DMS53 (cell line): Measurements from ENCODE around the gene MAPK8IP2.
A peak's percentile ranks its signal among the peaks of the same experiment; 100 is the strongest.
"Not testable (repeated sequence)": the region's sequence is repeated elsewhere in the genome, so short reads cannot be mapped to it uniquely, and the experiment has no call there.

Experiments used
- DNase-seq: peaks from one replicate; lab custom pipeline; 2025; lab: John Stamatoyannopoulos, UW

The MAPK8IP2 gene

DNA sequence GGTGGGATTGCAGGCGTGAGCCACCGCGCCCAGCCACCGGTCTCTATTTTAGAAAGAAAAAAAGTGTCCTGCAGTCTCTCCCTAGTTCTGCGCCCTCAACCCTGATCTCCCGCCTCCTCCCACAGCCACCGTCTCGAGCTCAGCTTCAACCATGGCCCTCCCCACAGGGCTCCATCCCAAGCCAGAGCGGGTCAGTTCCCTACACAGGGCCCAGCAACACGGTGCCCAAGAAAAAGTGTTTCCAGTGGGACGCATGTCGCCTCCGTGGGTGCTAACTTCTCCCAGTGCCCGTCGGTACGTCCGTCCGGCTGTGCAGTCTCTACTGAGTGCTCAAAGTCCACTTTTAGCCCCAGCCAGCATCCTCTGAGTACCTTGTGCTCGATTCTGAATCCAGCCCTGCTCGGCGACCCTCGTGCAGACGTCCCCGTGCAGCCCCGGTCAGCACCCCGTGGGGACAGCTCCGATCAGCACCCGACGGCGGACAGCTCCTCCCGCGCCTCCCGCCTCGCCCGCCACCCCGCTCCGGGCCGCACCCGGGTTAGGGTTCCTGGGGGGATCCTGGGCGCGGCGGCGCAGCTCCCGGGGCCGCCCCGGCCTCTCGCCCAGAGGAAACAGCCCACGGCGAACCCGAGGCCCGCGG, 657 bp upstream of the MAPK8IP2 start:
- DNase-seq = peak; percentile 62

DNA sequence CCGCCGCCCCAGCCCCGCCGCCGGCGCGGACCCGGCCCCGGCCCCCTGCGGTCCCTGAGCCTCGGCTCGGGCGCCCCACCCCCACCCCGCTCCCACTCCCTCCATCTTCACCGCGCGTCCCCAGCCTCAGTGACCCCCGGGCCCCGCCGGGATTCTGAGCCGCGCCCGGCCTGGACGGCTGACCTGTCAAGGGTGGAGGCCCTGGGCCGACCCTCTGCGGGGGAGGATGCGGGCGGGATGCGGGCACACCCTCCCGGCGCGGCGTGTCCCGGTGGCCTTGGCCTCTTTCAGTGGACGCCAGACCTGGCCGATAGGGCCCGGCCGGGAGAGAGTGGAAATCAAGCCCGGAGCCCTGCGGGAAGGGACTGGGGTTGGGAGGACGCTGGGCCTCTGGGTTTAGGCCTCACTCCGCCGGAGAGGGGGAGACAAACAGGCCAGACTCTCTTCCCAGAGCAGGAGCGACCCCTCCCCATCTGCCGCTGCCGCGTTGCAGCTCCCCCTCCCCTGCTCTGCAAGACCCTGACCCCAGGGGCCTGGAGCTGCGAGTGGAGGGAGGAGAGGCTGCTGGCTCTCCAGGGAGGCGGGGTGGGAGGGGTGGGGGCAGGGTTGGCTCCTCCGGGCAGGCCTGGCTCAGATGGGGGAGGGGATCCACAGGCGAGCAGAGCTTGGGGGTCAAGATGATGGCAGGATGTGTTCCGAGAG, 525 bp downstream of the MAPK8IP2 start:
- peak; percentile 35 for DNase-seq

DNA sequence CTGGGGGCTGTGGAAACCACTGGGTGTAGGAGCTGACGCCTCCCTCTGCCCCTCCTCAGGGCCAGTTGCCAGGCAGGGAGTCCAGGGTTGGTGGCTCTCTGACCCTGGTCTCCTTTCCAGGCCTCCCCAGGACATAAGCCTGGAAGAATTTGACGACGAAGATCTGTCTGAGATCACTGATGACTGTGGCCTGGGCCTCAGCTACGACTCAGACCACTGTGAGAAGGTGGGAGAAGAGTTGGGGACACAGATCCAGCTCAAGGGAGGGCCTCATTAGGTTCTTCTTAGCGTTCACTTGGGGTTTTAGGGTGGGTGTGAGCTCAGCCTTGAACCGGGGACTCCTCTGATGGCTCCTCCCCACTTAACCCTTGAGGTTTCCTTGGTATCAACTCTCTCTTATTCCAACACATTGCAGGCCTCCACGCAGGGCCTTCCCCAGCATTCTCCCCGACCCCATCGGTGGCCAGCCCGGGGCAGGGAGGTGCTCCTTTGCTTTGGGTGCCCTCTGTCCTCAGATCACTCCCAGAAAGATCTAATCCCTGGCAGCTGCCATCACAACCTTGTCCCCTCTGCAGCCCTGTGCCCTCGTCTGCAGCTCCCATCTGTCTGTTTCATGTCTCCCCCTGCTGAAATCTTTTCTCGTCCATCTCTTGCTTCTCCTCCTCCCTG, 1.2 kb downstream of the MAPK8IP2 start:
- DNase-seq = no peak

DNA sequence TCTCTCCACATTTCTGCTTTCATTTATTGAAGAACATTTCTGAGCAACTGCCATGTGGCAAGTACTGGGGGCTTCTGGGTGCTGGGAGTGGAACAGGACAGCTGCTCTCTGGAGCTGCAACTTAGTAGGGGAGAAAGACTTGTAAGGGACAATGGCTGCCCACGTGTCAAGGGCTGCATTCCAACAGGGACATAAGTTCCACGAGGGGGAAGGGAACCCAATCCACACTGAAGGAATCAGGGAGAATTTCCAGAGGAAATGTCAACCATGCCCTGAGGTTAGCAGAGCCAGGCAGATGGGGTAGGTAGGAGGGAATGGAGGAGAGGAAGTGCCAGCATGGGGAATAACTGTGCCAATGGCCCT, 1.7 kb downstream of the MAPK8IP2 start:
- no peak for DNase-seq

DNA sequence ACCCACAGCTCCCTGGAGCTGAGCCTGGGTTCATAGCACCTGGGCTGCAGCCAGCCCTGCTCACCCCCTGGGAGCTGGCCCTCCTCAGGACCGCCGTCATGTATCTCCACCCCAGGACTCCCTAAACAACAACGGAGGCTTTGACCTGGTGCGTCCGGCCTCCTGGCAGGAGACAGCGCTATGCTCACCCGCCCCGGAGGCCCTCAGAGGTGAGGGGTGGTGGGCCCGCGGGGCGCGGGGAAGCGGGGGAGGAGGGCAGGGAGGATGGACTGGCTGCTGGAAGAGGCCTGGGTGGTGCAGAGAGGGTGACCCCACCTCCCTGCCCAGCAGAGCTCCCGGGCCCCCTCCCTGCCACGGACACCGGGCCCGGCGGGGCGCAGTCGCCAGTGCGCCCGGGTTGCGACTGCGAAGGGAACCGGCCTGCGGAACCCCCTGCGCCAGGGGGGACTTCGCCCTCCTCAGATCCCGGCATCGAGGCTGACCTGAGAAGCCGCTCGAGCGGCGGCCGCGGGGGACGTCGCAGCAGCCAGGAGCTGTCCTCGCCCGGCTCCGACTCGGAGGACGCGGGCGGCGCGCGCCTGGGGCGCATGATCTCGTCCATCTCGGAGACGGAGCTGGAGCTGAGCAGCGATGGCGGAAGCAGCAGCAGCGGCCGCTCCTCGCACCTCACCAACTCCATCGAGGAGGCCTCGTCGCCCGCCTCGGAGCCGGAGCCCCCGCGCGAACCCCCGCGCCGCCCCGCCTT, 3.1 kb downstream of the MAPK8IP2 start:
- DNase-seq = no peak

DNA sequence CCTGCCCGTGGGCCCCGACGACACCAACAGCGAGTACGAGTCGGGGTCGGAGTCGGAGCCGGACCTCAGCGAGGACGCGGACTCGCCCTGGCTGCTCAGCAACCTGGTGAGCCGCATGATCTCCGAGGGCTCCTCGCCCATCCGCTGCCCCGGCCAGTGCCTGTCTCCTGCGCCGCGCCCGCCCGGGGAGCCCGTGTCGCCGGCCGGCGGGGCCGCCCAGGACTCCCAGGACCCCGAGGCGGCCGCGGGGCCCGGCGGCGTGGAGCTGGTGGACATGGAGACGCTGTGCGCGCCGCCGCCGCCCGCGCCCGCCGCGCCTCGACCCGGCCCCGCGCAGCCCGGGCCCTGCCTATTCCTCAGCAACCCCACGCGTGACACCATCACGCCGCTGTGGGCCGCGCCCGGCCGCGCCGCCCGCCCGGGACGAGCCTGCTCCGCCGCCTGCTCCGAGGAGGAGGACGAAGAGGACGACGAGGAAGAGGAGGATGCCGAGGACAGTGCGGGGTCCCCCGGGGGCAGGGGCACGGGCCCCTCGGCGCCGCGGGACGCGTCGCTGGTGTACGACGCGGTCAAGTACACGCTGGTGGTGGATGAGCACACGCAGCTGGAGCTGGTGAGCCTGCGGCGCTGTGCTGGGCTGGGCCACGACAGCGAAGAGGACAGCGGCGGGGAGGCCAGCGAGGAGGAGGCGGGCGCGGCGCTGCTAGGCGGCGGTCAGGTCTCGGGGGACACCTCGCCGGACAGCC, 3.8 kb downstream of the MAPK8IP2 start:
- DNase-seq = no peak

DNA sequence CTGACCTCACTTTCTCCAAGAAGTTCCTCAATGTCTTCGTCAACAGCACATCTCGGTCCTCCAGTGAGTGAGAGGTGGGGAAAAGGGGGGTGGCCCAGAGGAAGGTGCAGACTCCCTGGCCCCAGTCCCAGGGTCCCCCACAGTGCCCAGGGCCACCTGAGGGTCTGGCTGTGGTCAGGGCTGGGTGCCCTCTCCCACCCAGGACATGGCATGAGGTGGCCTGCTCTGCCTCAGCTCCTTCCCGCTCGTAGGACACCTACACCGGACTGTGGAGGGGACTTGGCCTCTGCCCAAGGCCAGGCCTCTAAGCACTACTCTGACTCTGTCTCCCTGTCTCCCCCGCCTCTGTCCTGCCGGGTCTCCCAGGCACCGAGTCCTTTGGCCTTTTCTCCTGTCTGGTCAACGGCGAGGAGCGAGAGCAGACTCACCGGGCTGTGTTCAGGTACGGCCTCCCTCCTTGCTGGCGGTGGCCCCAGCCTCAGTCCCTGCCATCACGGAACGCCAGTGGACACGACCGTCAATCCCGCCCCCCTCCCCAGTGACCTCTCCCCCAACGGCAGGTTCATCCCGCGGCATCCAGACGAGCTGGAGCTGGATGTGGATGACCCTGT, 4.5 kb downstream of the MAPK8IP2 start:
- no peak for DNase-seq

DNA sequence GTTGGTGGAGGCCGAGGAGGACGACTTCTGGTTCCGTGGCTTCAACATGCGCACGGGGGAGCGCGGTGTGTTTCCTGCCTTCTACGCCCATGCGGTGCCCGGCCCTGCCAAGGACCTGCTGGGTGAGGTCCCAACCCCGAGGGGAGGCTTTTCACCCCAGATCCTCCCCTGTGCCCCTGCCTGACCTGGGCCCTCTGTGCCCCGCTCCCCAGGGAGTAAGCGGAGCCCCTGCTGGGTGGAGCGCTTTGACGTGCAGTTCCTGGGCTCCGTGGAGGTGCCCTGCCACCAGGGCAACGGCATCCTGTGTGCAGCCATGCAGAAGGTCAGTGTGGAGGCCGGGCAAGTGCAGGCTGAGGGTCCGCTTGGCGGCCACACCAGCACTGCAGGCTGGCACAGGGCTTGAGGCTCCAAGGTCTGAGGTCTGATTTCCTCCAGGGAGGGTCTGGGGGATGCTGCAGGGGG, 5.1 kb downstream of the MAPK8IP2 start:
- DNase-seq = no peak

DNA sequence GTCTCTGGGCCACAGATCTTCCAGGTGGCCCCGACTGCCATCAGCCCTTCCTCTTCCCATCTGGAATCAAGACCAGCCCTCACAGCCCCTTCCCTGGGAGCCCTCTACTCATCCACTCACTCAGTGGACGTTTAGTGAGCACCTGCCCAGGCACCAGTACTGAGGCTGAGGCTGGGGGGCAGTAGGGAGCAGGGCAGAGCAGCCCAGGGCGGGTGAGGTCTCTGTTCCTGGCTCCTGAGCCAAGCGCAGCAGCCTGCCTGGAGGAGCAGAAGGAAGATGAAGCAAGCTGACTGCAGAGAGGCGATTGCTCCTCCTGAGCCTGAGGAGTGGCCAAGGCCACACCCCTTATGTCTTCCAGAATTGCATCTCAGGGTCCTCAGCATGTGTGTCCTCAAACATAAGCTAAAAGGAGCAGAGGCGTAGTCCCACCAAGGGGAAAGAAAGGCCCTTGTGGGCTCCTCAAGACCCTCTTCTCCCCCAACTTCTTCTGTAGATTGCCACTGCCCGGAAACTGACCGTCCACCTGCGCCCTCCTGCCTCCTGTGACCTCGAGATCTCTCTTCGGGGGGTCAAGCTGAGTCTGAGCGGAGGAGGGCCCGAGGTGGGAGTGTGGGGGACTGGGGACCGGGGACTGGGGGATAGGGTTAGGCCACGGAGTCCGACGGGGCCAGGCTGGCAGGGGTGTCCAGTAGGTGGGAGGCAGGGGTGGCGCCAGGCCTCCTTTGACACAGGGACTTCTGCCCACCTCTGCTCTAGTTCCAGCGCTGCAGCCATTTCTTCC, 5.8 kb downstream of the MAPK8IP2 start:
- no peak for DNase-seq

DNA sequence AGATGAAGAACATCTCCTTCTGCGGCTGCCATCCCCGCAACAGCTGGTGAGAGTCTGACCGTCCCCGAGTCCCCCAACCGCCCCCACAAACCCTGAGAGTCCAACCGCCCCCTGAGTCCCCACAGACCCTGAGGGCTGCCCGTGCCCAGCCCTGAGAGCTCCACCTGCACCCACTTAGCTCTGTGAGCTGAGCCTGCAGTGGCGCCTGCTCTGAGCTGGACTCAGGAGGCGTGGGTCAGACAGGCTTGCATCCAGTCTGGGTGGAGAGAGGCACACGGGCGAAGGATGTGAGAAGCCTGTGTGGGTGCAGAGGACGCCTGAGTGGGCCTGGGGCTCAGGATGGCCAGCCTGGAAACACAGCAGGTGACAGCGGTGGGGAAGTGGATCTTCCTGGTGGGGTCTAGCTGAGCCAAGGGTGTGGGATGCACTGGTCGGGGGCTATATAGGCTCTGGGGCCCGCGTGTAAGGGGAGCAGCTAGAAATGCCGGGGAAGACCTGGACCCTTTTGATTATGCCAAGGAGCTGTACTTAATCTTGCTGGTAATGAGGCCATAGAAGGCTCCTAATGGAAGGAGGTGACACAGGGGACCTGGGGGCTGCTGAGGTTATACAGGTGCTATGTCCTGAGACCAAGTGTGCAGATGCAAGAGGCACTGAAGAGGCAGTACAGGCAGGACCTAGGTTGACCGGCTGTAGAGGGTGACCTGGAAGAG, 6.5 kb downstream of the MAPK8IP2 start:
- no peak for DNase-seq

DNA sequence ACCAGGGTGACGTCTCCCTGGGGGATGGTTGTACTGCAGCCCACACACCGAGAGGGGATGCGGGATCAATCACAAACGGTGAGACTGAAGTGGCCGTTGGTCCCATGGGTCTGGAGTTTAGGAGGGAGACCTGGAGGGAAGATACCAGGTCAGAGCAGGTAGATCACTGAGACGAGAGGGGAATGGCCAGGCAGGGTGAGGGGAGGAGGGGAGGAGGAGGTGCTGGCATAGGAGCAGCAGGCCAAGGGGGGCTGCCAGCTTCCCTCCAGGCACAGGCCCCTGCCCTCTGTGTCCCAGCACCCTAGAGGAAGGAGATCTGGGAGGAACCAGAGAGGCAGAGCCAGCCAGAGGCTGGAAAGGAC, 7.0 kb downstream of the MAPK8IP2 start:
- DNase-seq = no peak

DNA sequence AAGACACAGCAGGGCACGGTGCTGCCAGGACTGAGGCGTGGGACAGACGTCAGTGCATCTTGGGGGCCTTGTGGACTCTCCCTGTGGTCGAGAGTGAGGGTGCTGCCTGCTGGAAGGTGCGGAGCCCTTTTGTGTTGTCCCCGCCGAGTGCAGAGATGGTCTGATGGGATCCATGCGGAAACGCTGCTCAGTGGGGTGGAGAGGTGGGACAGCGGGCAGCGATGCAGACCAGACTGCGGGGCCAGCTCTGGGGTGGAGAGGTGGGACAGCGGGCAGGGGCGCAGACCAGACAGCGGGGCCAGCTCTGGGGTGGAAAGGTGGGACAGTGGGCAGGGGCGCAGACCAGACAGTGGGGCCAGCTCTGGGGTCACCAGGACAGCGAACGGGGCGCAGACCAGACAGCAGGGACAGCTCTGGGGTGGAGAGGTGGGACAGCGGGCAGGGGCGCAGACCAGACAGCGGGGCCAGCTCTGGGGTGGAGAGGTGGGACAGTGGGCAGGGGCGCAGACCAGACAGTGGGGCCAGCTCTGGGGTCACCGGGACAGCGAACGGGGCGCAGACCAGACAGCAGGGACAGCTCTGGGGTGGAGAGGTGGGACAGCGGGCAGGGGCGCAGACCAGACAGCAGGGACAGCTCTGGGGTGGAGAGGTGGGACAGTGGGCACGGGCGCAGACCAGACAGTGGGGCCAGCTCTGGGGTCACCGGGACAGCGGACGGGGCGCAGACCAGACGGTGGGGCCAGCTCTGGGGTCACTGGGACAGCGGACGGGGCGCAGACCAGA, 7.7 kb downstream of the MAPK8IP2 start:
- DNase-seq = not testable (repeated sequence)

DNA sequence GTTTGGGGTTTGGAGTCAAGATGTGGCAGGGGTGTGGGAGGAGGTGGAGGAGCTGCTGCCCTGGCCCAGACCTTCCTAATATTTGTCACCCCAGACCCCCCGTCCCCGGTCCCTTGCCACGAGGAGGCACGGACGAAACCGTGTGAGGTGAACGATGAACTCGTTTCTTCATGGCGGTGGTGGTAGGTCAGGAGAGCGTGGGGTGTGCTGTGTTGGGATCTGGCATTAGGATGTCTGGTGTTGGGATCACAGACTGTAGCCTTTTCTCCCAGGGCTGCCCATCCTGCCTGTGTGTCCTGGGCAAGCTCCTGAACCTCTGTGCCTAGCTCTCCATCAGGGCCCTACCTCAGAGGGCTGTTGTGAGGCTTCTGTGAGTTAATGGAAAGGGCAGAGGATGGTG, 8.4 kb downstream of the MAPK8IP2 start:
- no peak for DNase-seq

DNA sequence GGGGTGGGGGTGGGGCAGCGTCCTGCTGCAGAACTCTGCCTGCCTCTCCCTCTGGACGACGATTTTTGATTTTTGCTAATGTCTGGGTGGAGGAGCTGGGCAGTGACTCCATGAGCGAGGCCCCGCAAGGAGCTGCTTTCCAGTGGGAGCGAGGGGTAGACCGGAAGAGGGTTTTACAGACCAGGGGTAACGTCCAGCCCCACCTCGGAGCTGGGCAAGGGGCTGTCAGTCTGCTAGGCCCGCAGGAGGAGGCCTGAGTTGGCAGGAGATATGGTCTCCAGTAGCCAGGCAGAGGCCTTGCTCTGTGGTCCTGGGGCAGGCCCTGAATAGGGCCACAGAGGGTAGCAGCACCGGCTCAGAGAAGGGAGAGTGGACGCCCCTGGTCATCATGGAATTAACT, 9.0 kb downstream of the MAPK8IP2 start:
- no peak for DNase-seq

DNA sequence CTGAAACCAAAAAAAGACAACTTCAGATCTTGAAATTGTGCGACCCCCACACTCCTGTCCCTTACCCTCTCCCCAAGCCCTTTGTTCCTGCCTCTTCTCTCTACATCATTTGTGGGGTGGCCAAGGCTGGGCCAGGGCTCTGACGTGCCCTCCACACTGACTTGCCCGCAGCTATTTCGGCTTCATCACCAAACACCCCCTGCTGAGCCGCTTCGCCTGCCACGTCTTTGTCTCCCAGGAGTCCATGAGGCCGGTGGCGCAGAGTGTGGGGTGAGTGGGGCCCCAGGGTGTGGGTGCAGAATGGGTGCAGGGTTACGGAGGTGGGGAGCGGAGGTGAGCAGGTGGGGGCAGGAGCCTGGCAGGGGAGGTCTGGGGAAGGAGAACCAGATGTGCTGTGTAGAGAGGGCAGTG, 9.5 kb downstream of the MAPK8IP2 start:
- no peak for DNase-seq

DNA sequence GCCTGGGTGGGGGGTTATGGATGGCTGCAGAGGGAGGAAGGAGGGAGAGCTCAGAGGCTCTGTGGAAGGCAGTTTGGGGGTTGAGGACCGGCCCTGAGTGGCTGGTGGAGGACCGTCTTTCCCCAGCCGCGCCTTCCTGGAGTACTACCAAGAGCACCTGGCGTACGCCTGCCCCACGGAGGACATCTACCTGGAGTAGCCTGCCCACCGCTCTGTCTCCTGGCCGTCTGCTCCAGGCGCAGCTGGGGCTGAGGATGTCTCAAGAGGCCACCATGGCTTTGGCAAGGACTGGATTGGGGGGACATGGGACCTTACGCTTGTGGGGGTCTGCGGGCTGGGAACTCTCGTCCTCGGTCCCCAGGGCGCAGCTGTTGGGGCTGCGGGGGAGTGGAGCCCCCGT, 10.0 kb downstream of the MAPK8IP2 start:
- no peak for DNase-seq

DNA sequence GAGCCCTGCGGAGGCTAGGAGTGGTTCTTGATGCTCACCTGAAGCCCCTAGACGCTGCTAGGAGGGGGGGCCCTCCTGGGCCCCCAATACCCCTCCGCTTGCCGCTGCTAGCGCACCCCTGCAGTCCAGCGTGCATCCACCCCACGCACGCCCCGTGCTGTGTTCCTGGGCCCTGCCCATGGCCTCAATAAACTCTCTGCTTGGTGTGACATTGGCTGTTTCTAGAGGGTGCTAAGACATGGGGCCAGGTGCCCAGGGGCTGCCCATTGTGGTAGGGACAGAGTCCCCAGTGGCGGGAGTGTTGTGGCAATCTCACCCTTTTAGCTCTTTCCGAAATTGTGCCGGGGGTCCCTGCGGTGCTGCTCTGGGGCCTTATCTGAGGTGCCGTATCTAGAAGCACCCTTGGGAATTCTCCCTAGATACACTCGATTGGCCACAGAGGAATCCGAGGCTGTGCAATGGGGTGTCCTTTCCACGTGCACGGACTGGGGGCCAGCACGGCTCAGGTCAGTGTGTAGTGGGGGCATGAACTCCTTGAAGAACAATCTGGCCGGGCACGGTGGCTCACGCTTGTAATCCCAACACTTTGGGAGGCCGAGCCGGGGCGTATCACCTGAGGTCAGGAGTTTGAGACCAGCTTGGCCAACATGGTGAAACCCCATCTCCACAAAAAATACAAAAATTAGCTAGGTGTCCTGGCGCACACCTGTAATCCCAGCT, 10.9 kb downstream of the MAPK8IP2 start:
- no peak for DNase-seq

DNA sequence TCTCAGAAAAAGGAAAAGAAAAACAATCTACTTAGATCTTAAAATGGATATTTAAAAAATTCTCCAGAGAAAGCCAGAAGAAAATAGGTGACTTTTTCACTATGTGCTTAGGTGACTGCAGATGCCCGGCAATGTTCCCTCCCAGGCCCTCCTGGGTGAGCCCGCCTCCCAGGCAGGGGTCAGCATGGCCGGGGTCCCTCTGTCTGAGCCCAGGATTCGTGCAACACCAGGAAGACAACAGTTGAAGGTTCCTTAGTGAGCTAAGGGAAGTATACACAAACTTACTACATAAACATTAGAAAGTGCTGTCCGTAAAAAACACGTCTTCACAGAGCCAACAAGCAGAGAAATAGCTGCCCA, 11.6 kb downstream of the MAPK8IP2 start:
- DNase-seq = no peak
